A673 (cell line): ENCODE data around the gene NAA30. TPM values are rescaled to one million over a fixed set of nuclear protein-coding genes. Genes with fewer than 3 reads are reported as not detected.

Experiments used
- BruUV-seq: library from RNA; stranded (reverse); fragments of 400-500 nt; replicated peaks from 2 replicates; lab custom pipeline; 2021; lab: Mats Ljungman, UMichigan
- CTCF ChIA-PET: fragments of 300-600 bp; sonication (Branson Sonifier 250); formaldehyde crosslinking; loops from one replicate; lab custom pipeline; 2022; ENCODE audit warnings: antibody characterized with exemption; lab: Charles Lee
- POLR2A ChIA-PET: fragments of 300-600 bp; sonication (Branson Sonifier 250); formaldehyde crosslinking; loops from one replicate; lab custom pipeline; 2022; ENCODE audit warnings: antibody characterized with exemption; ENCODE audit not compliant: low non-redundant PET; lab: Charles Lee
- DNase-seq: peaks from one replicate; pipeline ENCODE4 v3.0.0-alpha.2; 2015; ENCODE audit warnings: low spot score
- H3K27ac ChIP-seq: fragments of 200-600 bp; sonication (generic); 2 replicates; pipeline ENCODE4 v1.5.1; 2016; ENCODE audit warnings: mixed run types, low read depth, mild to moderate bottlenecking, mixed read lengths, antibody characterized with exemption, low read length; ENCODE audit not compliant: poor library complexity, severe bottlenecking
- H3K27me3 ChIP-seq: fragments of 200-600 bp; sonication (generic); replicated peaks from 2 replicates; pipeline ENCODE4 v1.6.1; 2017; ENCODE audit warnings: mixed run types, low read depth, mild to moderate bottlenecking, mixed read lengths, antibody characterized with exemption, low read length; ENCODE audit not compliant: insufficient read depth, poor library complexity
- H3K36me3 ChIP-seq: fragments of 200-600 bp; sonication (generic); 2 replicates; pipeline ENCODE4 v1.6.1; 2016; ENCODE audit warnings: mixed run types, mild to moderate bottlenecking, mixed read lengths, antibody characterized with exemption, low read length; ENCODE audit not compliant: insufficient read depth, poor library complexity, severe bottlenecking
- H3K4me1 ChIP-seq: fragments of 200-600 bp; sonication (generic); 2 replicates; pipeline ENCODE4 v1.6.1; 2017; ENCODE audit warnings: mixed run types, mild to moderate bottlenecking, mixed read lengths, antibody characterized with exemption, low read length; ENCODE audit not compliant: insufficient read depth, poor library complexity, severe bottlenecking
- H3K4me3 ChIP-seq: fragments of 200-600 bp; sonication (generic); 2 replicates; pipeline ENCODE4 v1.5.1; 2016; ENCODE audit warnings: low read depth, mixed run types, mild to moderate bottlenecking, mixed read lengths, low read length; ENCODE audit not compliant: poor library complexity, severe bottlenecking
- H3K9me3 ChIP-seq: fragments of 200-600 bp; sonication (generic); 2 replicates; pipeline ENCODE4 v1.6.1; 2016; ENCODE audit warnings: mixed run types, low read depth, mild to moderate bottlenecking, mixed read lengths, antibody characterized with exemption, low read length; ENCODE audit not compliant: poor library complexity, severe bottlenecking
- EZH2 ChIP-seq: fragments of 200-600 bp; sonication (generic); IDR thresholded peaks from 2 replicates; pipeline ENCODE4 v1.6.1; 2017; ENCODE audit warnings: borderline replicate concordance, low read depth, mild to moderate bottlenecking, mixed read lengths, antibody characterized with exemption, low read length; ENCODE audit not compliant: poor library complexity, severe bottlenecking
- intact Hi-C: fragments of 100-400 bp; cut with micrococcal nuclease; formaldehyde crosslinking; loops from one replicate; pipeline ENCODE4 v1.10.0; 2022; ENCODE audit not compliant: unreplicated experiment
- total RNA-seq: library from RNA; stranded (reverse); gene quantifications from 2 replicates; pipeline ENCODE4 v1.2.3, GENCODE V29; 2021
- TF ChIP-seq, protein P1 (sequence below): fragments of 300-800, 200-600 bp; sonication (generic); conservative IDR thresholded peaks from 2 replicates; pipeline ENCODE4 v1.5.1; 2017; ENCODE audit warnings: low read depth, mild to moderate bottlenecking, antibody characterized with exemption, low read length, moderate library complexity, mixed read lengths

Gene NAA30
- total RNA-seq, 1 experiment from 2014 or later = 34.3 TPM

DNA sequence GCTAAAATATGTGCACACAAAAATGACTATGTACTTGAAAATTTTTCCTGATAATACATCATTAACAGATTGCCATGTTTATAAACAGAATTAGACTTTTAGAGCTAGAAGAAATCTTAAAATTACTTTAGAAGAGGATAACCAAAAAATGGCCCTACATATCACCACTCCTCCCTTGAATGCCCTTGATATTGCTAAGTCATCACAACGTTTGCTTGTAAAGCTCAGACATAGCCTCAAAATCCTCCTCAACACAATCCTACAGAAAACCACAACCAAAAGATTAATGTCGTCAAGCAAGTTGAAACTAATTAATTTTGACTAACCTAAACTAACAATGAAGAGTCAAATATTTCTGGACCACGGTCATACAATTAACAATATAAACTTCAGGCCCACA lies 19.4 kb upstream of the NAA30 start:
- no peak for DNase-seq
- no peak overlapping the region for H3K27ac ChIP-seq
- ChIA-PET CTCF (interaction anchor here (0.6 kb wide), 1 partner anchor 710 kb away, joined by 3 read pairs; no protein-coding TSS in a partner anchor), POLR2A (no interaction called here)
- H3K9me3 ChIP-seq = no peaks in the 10 kb centered on the region
- H3K27me3 ChIP-seq = no peaks in the 10 kb centered on the region
- no peaks in the 10 kb centered on the region for H3K36me3 ChIP-seq
- no peak overlapping the region for H3K4me3 ChIP-seq
- TF ChIP-seq, protein P1, sequence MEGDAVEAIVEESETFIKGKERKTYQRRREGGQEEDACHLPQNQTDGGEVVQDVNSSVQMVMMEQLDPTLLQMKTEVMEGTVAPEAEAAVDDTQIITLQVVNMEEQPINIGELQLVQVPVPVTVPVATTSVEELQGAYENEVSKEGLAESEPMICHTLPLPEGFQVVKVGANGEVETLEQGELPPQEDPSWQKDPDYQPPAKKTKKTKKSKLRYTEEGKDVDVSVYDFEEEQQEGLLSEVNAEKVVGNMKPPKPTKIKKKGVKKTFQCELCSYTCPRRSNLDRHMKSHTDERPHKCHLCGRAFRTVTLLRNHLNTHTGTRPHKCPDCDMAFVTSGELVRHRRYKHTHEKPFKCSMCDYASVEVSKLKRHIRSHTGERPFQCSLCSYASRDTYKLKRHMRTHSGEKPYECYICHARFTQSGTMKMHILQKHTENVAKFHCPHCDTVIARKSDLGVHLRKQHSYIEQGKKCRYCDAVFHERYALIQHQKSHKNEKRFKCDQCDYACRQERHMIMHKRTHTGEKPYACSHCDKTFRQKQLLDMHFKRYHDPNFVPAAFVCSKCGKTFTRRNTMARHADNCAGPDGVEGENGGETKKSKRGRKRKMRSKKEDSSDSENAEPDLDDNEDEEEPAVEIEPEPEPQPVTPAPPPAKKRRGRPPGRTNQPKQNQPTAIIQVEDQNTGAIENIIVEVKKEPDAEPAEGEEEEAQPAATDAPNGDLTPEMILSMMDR = no peak
- TF ChIP-seq EZH2 = no peak
- intact Hi-C loops = loop anchor here (10.0 kb wide), 1 partner anchor 306 kb away; no protein-coding TSS in a partner anchor
- no TSS peak for BruUV-seq
- H3K4me1 ChIP-seq = peaks cover 5% of the 10 kb centered on the region

DNA sequence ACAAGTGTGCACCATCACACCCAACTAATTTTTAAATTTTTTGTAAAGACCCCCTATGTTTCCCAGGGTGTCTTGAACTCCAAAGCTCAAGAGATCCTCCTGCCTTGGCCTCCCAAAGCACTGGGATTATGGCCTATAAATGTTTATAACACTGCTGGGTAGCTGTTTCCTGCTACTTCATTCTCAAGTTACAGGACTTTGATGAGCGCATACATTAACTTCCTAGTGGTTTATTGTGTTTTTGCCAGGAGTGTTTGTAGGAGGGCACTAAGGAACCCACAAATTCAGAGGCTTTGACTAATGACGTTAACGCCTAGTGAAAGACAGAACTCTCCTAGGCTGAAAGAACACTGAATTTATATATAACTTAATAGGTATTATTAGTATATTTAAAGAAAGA lies 15.2 kb upstream of the NAA30 start:
- Histone ChIP-seq H3K27ac (no peak overlapping the region), H3K36me3 (no peaks in the 10 kb centered on the region), H3K4me1 (peaks cover 11% of the 10 kb centered on the region), H3K27me3 (no peaks in the 10 kb centered on the region), H3K4me3 (no peak overlapping the region), H3K9me3 (no peaks in the 10 kb centered on the region)
- ChIA-PET POLR2A (interaction anchor here (0.5 to 0.6 kb wide), 2 partner anchors 39 to 549 kb away, joined by 3 to 5 read pairs; no protein-coding TSS in a partner anchor), CTCF (no interaction called here)
- no TSS peak for BruUV-seq
- DNase-seq = peak; percentile 76
- no peak for TF ChIP-seq EZH2
- TF ChIP-seq, protein P1 = no peak
- intact Hi-C loops = loop anchor here (5.0 to 10.0 kb wide), 2 partner anchors 310 to 818 kb away; no protein-coding TSS in a partner anchor

DNA sequence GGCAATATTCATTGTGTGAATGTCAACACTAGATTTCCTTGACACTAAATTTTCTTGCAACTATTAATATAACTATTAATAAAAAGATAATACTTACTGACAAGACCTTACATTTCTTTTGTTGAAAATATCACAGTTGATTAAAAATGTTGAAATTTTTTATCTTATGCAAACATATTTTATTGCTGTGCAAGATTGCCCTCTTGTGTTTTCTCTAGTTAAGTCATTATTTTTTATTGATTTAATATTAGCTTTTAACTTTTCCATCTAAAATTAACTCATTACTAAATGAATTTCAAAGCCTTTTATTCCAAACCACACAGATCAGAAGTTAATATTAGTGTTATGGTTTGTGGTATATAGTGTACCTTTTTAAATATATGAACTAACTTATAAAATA lies 11.7 kb upstream of the NAA30 start:
- no peak overlapping the region for H3K27ac ChIP-seq
- no TSS peak for BruUV-seq
- no peaks in the 10 kb centered on the region for H3K36me3 ChIP-seq
- peak; percentile 27 for DNase-seq
- H3K4me3 ChIP-seq = no peak overlapping the region
- TF ChIP-seq, protein P1 = peak; percentile 49; the same call in 1 of the 2 replicates
- TF ChIP-seq EZH2 = no peak
- intact Hi-C loops = loop anchor here (2.0 to 10.0 kb wide), 3 partner anchors 314 to 888 kb away; no protein-coding TSS in a partner anchor
- no peaks in the 10 kb centered on the region for H3K27me3 ChIP-seq
- H3K4me1 ChIP-seq = peaks cover 14% of the 10 kb centered on the region
- CTCF ChIA-PET = interaction anchor here (1.0 kb wide), 1 partner anchor 11 kb away, joined by 3 read pairs; no protein-coding TSS in a partner anchor
- H3K9me3 ChIP-seq = no peaks in the 10 kb centered on the region
- POLR2A ChIA-PET = no interaction called here
